Heart left ventricle (tissue), 16 donors: ENCODE results near the gene TFF3. TPM values are rescaled to one million over a fixed set of nuclear protein-coding genes. Genes with fewer than 3 reads are reported as not detected.

Experiments used
- ATAC-seq, 4 donors: fragments of 200-7000 bp; cut with Tn5 transposase; one replicate each; pipeline ENCODE4 v1.9.1; 2020 to 2022; ENCODE audit warnings: moderate library complexity in 4 of 4, mild to moderate bottlenecking in 3 of 4, moderate number of reproducible peaks in 1 of 4
- DNase-seq, 5 donors: peaks; one replicate each; pipeline ENCODE4 v3.0.0-alpha.2; 2020
- H3K27ac ChIP-seq, 12 donors: fragments of 200-600 bp; sonication (generic) in 4 of 12; one replicate each; pipeline versions ENCODE4 v1.5.0 to v1.8.0; 2016 to 2022; ENCODE audit warnings: mild to moderate bottlenecking in 2 of 12
- H3K27me3 ChIP-seq, 9 donors: fragments of 200-600 bp; sonication (generic) in 2 of 9; one replicate each; pipeline versions ENCODE4 v1.5.1 to v1.8.0; 2016 to 2022; ENCODE audit warnings: mild to moderate bottlenecking in 3 of 9
- H3K36me3 ChIP-seq, 9 donors: fragments of 200-600 bp; sonication (generic) in 2 of 9; one replicate each; pipeline versions ENCODE4 v1.5.0 to v1.8.0; 2018 to 2022; ENCODE audit warnings: mild to moderate bottlenecking in 2 of 9
- H3K4me1 ChIP-seq, 12 donors: fragments of 200-600 bp; sonication (generic) in 4 of 12; one replicate each; pipeline versions ENCODE4 v1.5.0 to v1.8.0; 2016 to 2022; ENCODE audit warnings: mild to moderate bottlenecking in 3 of 12
- H3K4me3 ChIP-seq, 12 donors: fragments of 200-600 bp; sonication (generic) in 4 of 12; one replicate each; pipeline versions ENCODE4 v1.5.0 to v1.8.0; 2017 to 2022; ENCODE audit warnings: mild to moderate bottlenecking in 9 of 12, moderate library complexity in 4 of 12
- H3K9me3 ChIP-seq, 12 donors: fragments of 200-600 bp; sonication (generic) in 4 of 12; one replicate each; pipeline versions ENCODE4 v1.5.0 to v1.8.0; 2016 to 2022; ENCODE audit warnings: mild to moderate bottlenecking in 1 of 12
- POLR2A ChIP-seq, 2 donors: fragments of 450-650 bp; IDR thresholded peaks; one replicate each; pipeline ENCODE4 v1.6.1; 2017; ENCODE audit warnings: antibody characterized with exemption in 2 of 2, mild to moderate bottlenecking in 2 of 2, moderate library complexity in 2 of 2
- WGBS, 4 donors: extraction: QIAGEN DNeasy Blood & Tissue Kit in 2 of 4; methylation state at CpG; one replicate each; pipeline versions ENCODE4 v1.1.5 to v1.1.7; 2013 to 2018; 5-methylcytosine and 5-hydroxymethylcytosine counted together
- intact Hi-C, 10 donors: fragments of 100-400 bp; cut with DNase I; formaldehyde crosslinking; loops; one replicate each; pipeline versions ENCODE4 v1.11.1 to v1.14.2; 2022
- polyA plus RNA-seq, 2 donors: library from polyadenylated mRNA; stranded (reverse); fragments of 200-250 nt; gene quantifications; one replicate each; pipeline ENCODE4 v1.2.3, GENCODE V29; 2013
- total RNA-seq, 9 donors: library from RNA; depleted of rRNA in 2 of 9; stranded (reverse); fragments of >200 nt in 2 of 9; fragmentation: NEBNext Ultra II Directional in 3 of 9; extraction: Animal tissue kit (Norgen Biotek cat#: 25700) in 3 of 9; gene quantifications; one replicate each; pipeline versions ENCODE4 v1.1.0 to v1.2.4, GENCODE V29; 2016 to 2023
- TF ChIP-seq, protein P1 (sequence below), 12 donors: fragments of 200-600 bp; sonication (generic) in 4 of 12; IDR thresholded peaks; one replicate each; pipeline versions ENCODE4 v1.5.0 to v1.8.0; 2018 to 2022; ENCODE audit warnings: antibody characterized with exemption in 12 of 12, mild to moderate bottlenecking in 5 of 12
- donor health status: ischemic (EF 13 %, LVEDD 7.1; RV severe dilation, severe dysfunction).
- donor health status: healthy with polysubstance abuse.
- donor health status: DM: no; HTN: yes; CAD: no.
- donor health status: DM: no; HTN: no; CAD: no.
- donor health status: ischemic (EF 25% LVEDD 6.9; RV normal size, moderate dysfunction).
- donor health status: ischemic (EF 25% LVEDD 5.7; RV mildly dilated, moderate dysfunction).
- donor health status: healthy.
- donor health status: DM: yes; HTN: yes; CAD: no.
- donor health status: ischemic (EF 35%, LVEDD 5.7; RV mildly dilated, moderate dysfunction).
- donor health status: nonischemic (EF 11% LVEDD 7.7; RV severe dilation, severe dysfunction).
- donor health status: DM: yes; HTN: yes; CAD: no.
- donor health status: PGD.
- donor health status: ischemic (EF 29% LVEDD 5.4; RV normal size, mild dysfunction).
- donor health status: nonischemic (EF 23%, LVEDD 6.1; RV moderate dilation, normal function).

The TFF3 gene
- total and polyA plus RNA-seq, 11 donors: 0.75 to 10.8 (median 3.0) TPM

DNA sequence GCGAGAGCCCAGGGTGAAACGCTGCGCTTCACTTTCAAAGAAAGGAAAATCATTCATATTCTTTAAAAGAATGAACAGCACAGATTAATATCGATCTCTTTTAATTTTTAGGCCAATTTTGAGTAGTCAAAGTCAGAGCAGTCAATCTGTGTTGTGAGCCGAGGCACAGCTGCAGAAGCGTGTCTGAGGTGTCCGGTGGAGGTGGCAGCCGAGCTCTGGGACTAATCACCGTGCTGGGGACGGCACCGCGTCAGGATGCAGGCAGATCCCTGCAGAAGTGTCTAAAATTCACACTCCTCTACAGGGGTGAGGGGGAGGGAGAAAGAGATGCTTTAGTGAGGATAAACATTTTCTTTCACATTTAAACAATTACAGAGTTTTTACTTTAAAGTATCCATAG lies 47.0 kb upstream of the TFF3 start:
- DNase-seq (no peak), ATAC-seq (no peak)
- intact Hi-C loops: no loop called here
- Histone ChIP-seq H3K4me3 (no peak overlapping the region), H3K36me3 (no peaks in the 10 kb centered on the region), H3K9me3 (peaks cover 0 to 6% (median 0%) of the 10 kb centered on the region in 12 donors), H3K4me1 (no peaks in the 10 kb centered on the region), H3K27me3 (peaks cover 0 to 38% (median 5%) of the 10 kb centered on the region in 9 donors), H3K27ac (no peak overlapping the region)
- TF ChIP-seq POLR2A (IDR thresholded peaks at IDR 0.05): no peak
- TF ChIP-seq, protein P1, sequence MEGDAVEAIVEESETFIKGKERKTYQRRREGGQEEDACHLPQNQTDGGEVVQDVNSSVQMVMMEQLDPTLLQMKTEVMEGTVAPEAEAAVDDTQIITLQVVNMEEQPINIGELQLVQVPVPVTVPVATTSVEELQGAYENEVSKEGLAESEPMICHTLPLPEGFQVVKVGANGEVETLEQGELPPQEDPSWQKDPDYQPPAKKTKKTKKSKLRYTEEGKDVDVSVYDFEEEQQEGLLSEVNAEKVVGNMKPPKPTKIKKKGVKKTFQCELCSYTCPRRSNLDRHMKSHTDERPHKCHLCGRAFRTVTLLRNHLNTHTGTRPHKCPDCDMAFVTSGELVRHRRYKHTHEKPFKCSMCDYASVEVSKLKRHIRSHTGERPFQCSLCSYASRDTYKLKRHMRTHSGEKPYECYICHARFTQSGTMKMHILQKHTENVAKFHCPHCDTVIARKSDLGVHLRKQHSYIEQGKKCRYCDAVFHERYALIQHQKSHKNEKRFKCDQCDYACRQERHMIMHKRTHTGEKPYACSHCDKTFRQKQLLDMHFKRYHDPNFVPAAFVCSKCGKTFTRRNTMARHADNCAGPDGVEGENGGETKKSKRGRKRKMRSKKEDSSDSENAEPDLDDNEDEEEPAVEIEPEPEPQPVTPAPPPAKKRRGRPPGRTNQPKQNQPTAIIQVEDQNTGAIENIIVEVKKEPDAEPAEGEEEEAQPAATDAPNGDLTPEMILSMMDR (IDR thresholded peaks at IDR 0.05): no peak
- 63 to 72% (median 69%) methylated on average over 12 of the region's 12 CpGs for WGBS, 4 donors

DNA sequence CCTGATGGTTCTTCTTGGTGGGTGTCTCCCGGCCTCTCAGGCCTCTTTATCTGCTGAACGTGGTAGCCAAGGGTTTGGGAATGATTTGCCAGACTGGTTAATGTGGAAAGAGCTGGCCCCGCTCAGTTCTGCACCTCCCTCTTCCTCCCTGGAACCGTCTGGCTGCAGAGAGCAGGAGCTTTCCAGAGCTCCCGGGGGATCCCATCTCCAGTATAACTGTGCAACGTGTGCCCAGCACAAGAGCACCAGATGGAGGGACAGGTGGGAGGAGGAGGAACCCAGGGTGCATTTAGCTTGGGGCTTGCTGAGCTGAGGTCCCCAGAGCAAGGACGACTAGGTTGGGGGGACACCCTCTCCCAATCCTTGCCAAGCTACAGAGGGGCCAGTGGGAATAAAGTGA lies 46.1 kb upstream of the TFF3 start:
- no peak for DNase-seq
- intact Hi-C loops: no loop called here
- Histone ChIP-seq H3K4me3 (no peak overlapping the region), H3K27me3 (peaks cover 0 to 36% (median 5%) of the 10 kb centered on the region in 9 donors), H3K4me1 (no peaks in the 10 kb centered on the region), H3K36me3 (no peaks in the 10 kb centered on the region), H3K9me3 (peaks cover 0 to 14% (median 2%) of the 10 kb centered on the region in 12 donors), H3K27ac (no peak overlapping the region)
- 29 to 38% (median 35%) methylated on average over 7 of the region's 7 CpGs for WGBS, 4 donors
- no peak for TF ChIP-seq POLR2A (IDR thresholded peaks at IDR 0.05)
- TF ChIP-seq, protein P1 (IDR thresholded peaks at IDR 0.05): no peak
- ATAC-seq: no peak

DNA sequence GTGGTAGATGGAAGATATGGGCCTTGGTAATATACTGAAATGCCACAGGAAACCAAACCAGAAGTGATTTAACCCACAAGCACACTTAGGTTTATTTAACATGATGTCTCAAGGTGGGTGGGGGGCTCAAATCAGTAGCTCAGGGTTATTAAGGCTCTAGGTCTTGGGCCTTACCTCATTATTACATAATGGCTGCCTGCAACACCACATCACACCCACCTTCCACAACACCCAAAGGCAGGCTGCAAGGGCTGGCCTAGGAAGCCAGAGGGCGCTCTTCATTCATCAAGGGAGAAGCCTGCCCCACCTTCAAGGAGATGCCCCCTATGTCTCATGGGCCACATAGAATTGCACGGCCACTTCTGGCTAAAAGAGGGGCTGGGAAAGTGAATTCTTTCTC lies 45.1 kb upstream of the TFF3 start:
- Histone ChIP-seq H3K36me3 (no peaks in the 10 kb centered on the region), H3K27ac (no peak overlapping the region), H3K9me3 (peaks cover 0 to 24% (median 6%) of the 10 kb centered on the region in 12 donors), H3K27me3 (peaks cover 0 to 29% (median 5%) of the 10 kb centered on the region in 9 donors), H3K4me3 (no peak overlapping the region), H3K4me1 (no peaks in the 10 kb centered on the region)
- ATAC-seq (no peak), DNase-seq (no peak)
- TF ChIP-seq, protein P1 (IDR thresholded peaks at IDR 0.05): no peak
- no peak for TF ChIP-seq POLR2A (IDR thresholded peaks at IDR 0.05)
- 51 to 72% (median 63%) methylated on average over 2 of the region's 2 CpGs for WGBS, 4 donors
- intact Hi-C loops: no loop called here

DNA sequence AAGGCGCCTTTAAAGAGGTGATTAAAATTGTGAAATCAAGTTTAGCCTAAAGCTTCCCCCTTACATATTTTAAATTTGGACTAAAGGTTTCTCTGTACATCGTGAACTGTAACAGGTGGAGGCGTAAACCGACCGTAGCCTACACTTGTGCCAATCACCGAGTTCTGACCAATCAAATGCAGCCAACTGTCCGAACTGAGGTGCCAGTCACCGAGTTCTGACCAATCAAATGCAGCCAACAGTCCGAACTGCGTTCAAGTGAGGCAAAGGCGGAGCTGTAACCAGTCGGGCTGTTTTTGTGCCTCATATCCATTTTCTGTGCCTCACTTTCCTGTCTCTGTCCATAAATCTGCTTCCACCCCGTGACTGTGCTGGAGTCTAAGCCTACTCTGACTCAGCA lies 43.7 kb upstream of the TFF3 start:
- peaks cover 0 to 16% (median 0%) of the 10 kb centered on the region in 9 donors for H3K27me3 ChIP-seq
- intact Hi-C loops: no loop called here
- H3K9me3 ChIP-seq: peaks cover 0 to 37% (median 11%) of the 10 kb centered on the region in 12 donors

DNA sequence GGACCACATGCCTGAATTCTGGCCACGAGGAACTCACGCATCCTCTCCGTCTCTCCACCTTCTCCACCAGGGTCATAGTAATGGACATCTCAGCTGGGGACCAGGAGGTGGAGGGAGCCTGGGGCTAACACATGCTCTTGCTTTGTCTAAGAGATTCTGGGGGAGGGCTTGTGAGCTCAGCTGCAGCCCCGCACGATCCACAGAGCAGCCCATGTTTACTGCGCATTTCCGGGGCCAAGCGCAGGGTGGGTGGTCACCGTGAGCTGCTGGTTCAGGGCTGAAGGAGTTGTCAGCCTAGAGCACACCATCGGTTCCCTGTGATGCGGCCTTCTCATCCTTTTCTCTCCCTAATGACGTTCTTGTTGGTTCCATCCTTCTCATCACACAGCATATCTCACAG lies 43.1 kb upstream of the TFF3 start:
- H3K27me3 ChIP-seq: peaks cover 0 to 15% (median 0%) of the 10 kb centered on the region in 9 donors
- H3K4me3 ChIP-seq: no peak overlapping the region
- 90 to 93% (median 92%) methylated on average over 12 of the region's 12 CpGs for WGBS, 4 donors
- no peak for ATAC-seq
- H3K27ac ChIP-seq: no peak overlapping the region
- DNase-seq: no peak
- H3K4me1 ChIP-seq: no peaks in the 10 kb centered on the region
- H3K9me3 ChIP-seq: peaks cover 0 to 37% (median 11%) of the 10 kb centered on the region in 12 donors
- intact Hi-C loops: no loop called here
- TF ChIP-seq POLR2A (IDR thresholded peaks at IDR 0.05): no peak
- TF ChIP-seq, protein P1 (IDR thresholded peaks at IDR 0.05): no peak
- H3K36me3 ChIP-seq: no peaks in the 10 kb centered on the region

More for the DNA sequence above, 43.7 kb upstream of the TFF3 start:
- no peak for TF ChIP-seq POLR2A (IDR thresholded peaks at IDR 0.05)
- no peak overlapping the region for H3K27ac ChIP-seq
- no peak overlapping the region for H3K4me3 ChIP-seq
- ATAC-seq (no peak), DNase-seq (no peak)
- H3K4me1 ChIP-seq: no peaks in the 10 kb centered on the region
- no peaks in the 10 kb centered on the region for H3K36me3 ChIP-seq
- 83 to 88% (median 87%) methylated on average over 13 of the region's 13 CpGs for WGBS, 4 donors
